Panc1 (cell line): ENCODE results near the gene VSIG1. TPM values are rescaled to one million over a fixed set of nuclear protein-coding genes. Genes with fewer than 3 reads are reported as not detected.

Source experiments
- ATAC-seq: fragments of 200-7000 bp; cut with Tn5 transposase; 2 replicates; pipeline ENCODE4 v1.9.1; 2020; ENCODE audit warnings: mild to moderate bottlenecking, moderate library complexity
- BruUV-seq: library from RNA; stranded (reverse); fragments of 400-500 nt; replicated peaks from 2 replicates; lab custom pipeline; 2021; lab: Mats Ljungman, UMichigan
- CTCF ChIA-PET: fragments of 300-600 bp; sonication (Branson Sonifier 250); formaldehyde crosslinking; loops from one replicate; lab custom pipeline; 2022; ENCODE audit warnings: antibody characterized with exemption; lab: Charles Lee
- POLR2A ChIA-PET: fragments of 300-600 bp; sonication (Branson Sonifier 250); formaldehyde crosslinking; loops from one replicate; lab custom pipeline; 2022; ENCODE audit warnings: antibody characterized with exemption; lab: Charles Lee
- DNase-seq: peaks from one replicate; pipeline ENCODE4 v3.0.0-alpha.2; 2010; ENCODE audit warnings: low read depth, low spot score
- H3K27ac ChIP-seq: 2 replicates; pipeline ENCODE4 v1.5.1; 2011; ENCODE audit warnings: mild to moderate bottlenecking, low read length, inconsistent platforms
- H3K27me3 ChIP-seq: fragments of 200-500 bp; sonication (Bioruptor generic); 2 replicates; pipeline ENCODE4 v1.6.0; 2014; ENCODE audit warnings: low read length, inconsistent platforms; ENCODE audit not compliant: control insufficient read depth, insufficient read depth
- H3K36me3 ChIP-seq: fragments of 200-500 bp; sonication (Bioruptor generic); 2 replicates; pipeline ENCODE4 v1.5.1; 2014; ENCODE audit warnings: inconsistent platforms, mild to moderate bottlenecking, low read length, moderate library complexity; ENCODE audit not compliant: control insufficient read depth, insufficient read depth
- H3K4me1 ChIP-seq: 2 replicates; pipeline ENCODE4 v1.5.1; 2011; ENCODE audit warnings: inconsistent platforms, mild to moderate bottlenecking, low read length, moderate library complexity; ENCODE audit not compliant: control insufficient read depth, insufficient read depth
- H3K4me3 ChIP-seq, 2 experiments: 2 replicates each; pipeline ENCODE4 v1.5.1; 2011 to 2012; ENCODE audit warnings: low read depth in 2 of 2, low read length in 2 of 2, mild to moderate bottlenecking in 2 of 2, inconsistent platforms in 1 of 2, moderate library complexity in 1 of 2
- H3K9me3 ChIP-seq: fragments of 200-500 bp; sonication (Bioruptor generic); 2 replicates; pipeline ENCODE4 v1.5.1; 2014; ENCODE audit warnings: low read depth, mild to moderate bottlenecking, inconsistent platforms, low read length, moderate library complexity; ENCODE audit not compliant: control insufficient read depth, insufficient read depth
- POLR2AphosphoS5 ChIP-seq: IDR thresholded peaks from 2 replicates; pipeline ENCODE4 v1.6.1; 2012; ENCODE audit warnings: mild to moderate bottlenecking, low read depth, low read length, moderate library complexity
- SIN3A ChIP-seq: IDR thresholded peaks from 2 replicates; pipeline ENCODE4 v1.6.1; 2012; ENCODE audit warnings: low read depth, mild to moderate bottlenecking, low read length, moderate library complexity, borderline replicate concordance; ENCODE audit not compliant: insufficient read depth
- TCF7L2 ChIP-seq: IDR thresholded peaks from 2 replicates; pipeline ENCODE4 v1.6.1; 2011; ENCODE audit warnings: mild to moderate bottlenecking, low read depth, low read length, inconsistent platforms
- in situ Hi-C: cut with HindIII; loops from 2 replicates; pipeline ENCODE4 v1.10.0; 2016; ENCODE audit warnings: low sequenced_read_pairs, low pct_unique_long_range_greater_than_20kb
- intact Hi-C: fragments of 100-400 bp; cut with micrococcal nuclease; formaldehyde crosslinking; loops from one replicate; pipeline ENCODE4 v1.10.0; 2022; ENCODE audit not compliant: unreplicated experiment
- total RNA-seq: library from RNA; stranded (reverse); gene quantifications from one replicate; pipeline ENCODE4 v1.2.1, GENCODE V29; 2021; ENCODE audit not compliant: unreplicated experiment
- TF ChIP-seq, protein P1 (sequence below): fragments of 450-650 bp; IDR thresholded peaks from 2 replicates; pipeline ENCODE4 v1.5.1; 2017; ENCODE audit warnings: mild to moderate bottlenecking
- TF ChIP-seq, protein P2 (sequence below), 2 experiments: IDR thresholded peaks; 2 replicates each; pipeline ENCODE4 v1.6.1; 2011 to 2012; ENCODE audit warnings: low read depth in 2 of 2, control low read depth in 1 of 2, low read length in 1 of 2, mild to moderate bottlenecking in 1 of 2, moderate library complexity in 1 of 2; ENCODE audit not compliant: insufficient read depth in 1 of 2

Gene VSIG1
- total RNA-seq, 1 experiment from 2014 or later: not detected

DNA sequence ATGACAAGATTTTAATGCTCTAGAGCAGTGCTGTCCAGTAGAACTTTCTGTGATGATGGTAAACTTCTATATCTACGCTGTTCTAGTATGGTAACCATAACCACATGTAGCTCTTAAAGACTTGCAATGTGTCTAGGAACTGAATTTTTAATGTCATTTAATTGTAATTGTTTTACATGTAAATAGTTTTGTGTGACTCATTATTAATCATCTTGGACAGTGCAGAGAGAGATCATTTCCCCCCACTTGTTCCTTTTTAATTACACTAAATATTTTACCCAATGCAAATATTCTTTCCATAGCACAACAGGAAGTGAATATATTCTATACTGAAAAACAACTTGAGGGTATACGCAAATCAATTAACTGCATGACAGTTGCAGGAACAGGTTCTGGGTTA lies 52.5 kb downstream of the VSIG1 start:
- H3K27ac ChIP-seq: no peak overlapping the region
- in situ Hi-C loops: no loop called here
- H3K4me1 ChIP-seq: no peaks in the 10 kb centered on the region; the same call in 1 of the 2 replicates
- no peaks in the 10 kb centered on the region for H3K36me3 ChIP-seq
- BruUV-seq: no TSS peak
- no peaks in the 10 kb centered on the region for H3K9me3 ChIP-seq
- TF ChIP-seq, protein P1, sequence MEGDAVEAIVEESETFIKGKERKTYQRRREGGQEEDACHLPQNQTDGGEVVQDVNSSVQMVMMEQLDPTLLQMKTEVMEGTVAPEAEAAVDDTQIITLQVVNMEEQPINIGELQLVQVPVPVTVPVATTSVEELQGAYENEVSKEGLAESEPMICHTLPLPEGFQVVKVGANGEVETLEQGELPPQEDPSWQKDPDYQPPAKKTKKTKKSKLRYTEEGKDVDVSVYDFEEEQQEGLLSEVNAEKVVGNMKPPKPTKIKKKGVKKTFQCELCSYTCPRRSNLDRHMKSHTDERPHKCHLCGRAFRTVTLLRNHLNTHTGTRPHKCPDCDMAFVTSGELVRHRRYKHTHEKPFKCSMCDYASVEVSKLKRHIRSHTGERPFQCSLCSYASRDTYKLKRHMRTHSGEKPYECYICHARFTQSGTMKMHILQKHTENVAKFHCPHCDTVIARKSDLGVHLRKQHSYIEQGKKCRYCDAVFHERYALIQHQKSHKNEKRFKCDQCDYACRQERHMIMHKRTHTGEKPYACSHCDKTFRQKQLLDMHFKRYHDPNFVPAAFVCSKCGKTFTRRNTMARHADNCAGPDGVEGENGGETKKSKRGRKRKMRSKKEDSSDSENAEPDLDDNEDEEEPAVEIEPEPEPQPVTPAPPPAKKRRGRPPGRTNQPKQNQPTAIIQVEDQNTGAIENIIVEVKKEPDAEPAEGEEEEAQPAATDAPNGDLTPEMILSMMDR: no peak
- TF ChIP-seq, protein P2, sequence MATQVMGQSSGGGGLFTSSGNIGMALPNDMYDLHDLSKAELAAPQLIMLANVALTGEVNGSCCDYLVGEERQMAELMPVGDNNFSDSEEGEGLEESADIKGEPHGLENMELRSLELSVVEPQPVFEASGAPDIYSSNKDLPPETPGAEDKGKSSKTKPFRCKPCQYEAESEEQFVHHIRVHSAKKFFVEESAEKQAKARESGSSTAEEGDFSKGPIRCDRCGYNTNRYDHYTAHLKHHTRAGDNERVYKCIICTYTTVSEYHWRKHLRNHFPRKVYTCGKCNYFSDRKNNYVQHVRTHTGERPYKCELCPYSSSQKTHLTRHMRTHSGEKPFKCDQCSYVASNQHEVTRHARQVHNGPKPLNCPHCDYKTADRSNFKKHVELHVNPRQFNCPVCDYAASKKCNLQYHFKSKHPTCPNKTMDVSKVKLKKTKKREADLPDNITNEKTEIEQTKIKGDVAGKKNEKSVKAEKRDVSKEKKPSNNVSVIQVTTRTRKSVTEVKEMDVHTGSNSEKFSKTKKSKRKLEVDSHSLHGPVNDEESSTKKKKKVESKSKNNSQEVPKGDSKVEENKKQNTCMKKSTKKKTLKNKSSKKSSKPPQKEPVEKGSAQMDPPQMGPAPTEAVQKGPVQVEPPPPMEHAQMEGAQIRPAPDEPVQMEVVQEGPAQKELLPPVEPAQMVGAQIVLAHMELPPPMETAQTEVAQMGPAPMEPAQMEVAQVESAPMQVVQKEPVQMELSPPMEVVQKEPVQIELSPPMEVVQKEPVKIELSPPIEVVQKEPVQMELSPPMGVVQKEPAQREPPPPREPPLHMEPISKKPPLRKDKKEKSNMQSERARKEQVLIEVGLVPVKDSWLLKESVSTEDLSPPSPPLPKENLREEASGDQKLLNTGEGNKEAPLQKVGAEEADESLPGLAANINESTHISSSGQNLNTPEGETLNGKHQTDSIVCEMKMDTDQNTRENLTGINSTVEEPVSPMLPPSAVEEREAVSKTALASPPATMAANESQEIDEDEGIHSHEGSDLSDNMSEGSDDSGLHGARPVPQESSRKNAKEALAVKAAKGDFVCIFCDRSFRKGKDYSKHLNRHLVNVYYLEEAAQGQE (IDR thresholded peaks at IDR 0.05; ENCODE audit: insufficient read depth in 1 of 2, low read depth in 2 of 2, low read length in 1 of 2): no peak
- no peak for TF ChIP-seq TCF7L2
- no peak for TF ChIP-seq POLR2AphosphoS5
- no peak for TF ChIP-seq SIN3A
- no peak for ATAC-seq
- ChIA-PET CTCF (interaction anchor here (0.6 kb wide), 1 partner anchor 1371 kb away, joined by 4 read pairs; the partner anchor contains the start of gene RNF128), POLR2A (no interaction called here)
- intact Hi-C loops: no loop called here
- no peak overlapping the region for H3K4me3 ChIP-seq
- no peak for DNase-seq
- no peaks in the 10 kb centered on the region for H3K27me3 ChIP-seq

DNA sequence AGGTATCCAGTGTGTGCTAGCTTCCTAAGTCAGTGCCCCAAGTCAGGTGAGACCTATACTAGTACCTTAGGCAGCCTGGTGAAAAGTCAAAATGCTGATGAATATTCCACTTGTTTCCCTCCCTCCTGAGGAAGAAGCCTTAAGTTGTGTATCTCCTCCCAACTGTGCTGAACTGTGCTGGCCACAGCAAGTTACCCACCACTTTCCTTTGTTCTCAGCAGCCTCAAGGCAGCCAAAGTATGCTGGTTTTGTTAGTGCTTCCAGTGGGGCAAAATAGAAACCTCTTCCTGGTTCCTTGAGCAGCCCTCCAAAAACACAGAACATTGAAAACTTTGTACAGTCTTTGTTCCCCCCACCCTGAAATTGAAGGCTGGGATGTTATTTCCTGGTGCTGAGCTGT lies 60.6 kb downstream of the VSIG1 start:
- BruUV-seq: no TSS peak
- no peak for ATAC-seq
- H3K27me3 ChIP-seq: no peaks in the 10 kb centered on the region

More for the DNA sequence above, 60.6 kb downstream of the VSIG1 start:
- no peaks in the 10 kb centered on the region for H3K4me1 ChIP-seq
- H3K4me3 ChIP-seq: no peak overlapping the region
- intact Hi-C loops (no loop called here), in situ Hi-C loops (no loop called here)
- no peak for TF ChIP-seq TCF7L2
- TF ChIP-seq, protein P1: no peak
- no peak for TF ChIP-seq SIN3A
- no peak for DNase-seq
- no peak overlapping the region for H3K27ac ChIP-seq
- POLR2A ChIA-PET: no interaction called here
- CTCF ChIA-PET: no interaction called here
- no peaks in the 10 kb centered on the region for H3K36me3 ChIP-seq
- H3K9me3 ChIP-seq: no peaks in the 10 kb centered on the region
